K562 (cell line): ENCODE data around the gene MASP1. TPM values are rescaled to one million over a fixed set of nuclear protein-coding genes. Genes with fewer than 3 reads are reported as not detected.

Experiments
- ATAC-seq: fragments of 200-7000 bp; cut with Tn5 transposase; 3 replicates; pipeline ENCODE4 v1.9.1; 2020; ENCODE audit warnings: moderate library complexity
- BruUV-seq: library from RNA; stranded (reverse); fragments of 400-500 nt; replicated peaks from 2 replicates; lab custom pipeline; 2021; lab: Mats Ljungman, UMichigan
- CTCF ChIA-PET: fragments of 300-600 bp; formaldehyde crosslinking; extraction: SDS; loops from one replicate; lab custom pipeline; 2021; ENCODE audit warnings: low intra/inter-chr PET ratio; lab: Yijun Ruan, JAX
- POLR2A ChIA-PET: fragments of 300-600, 350-650 bp; sonication (Branson Sonifier 250); formaldehyde crosslinking; extraction: SDS; loops from one replicate; lab custom pipeline; 2021; ENCODE audit warnings: antibody characterized with exemption, inconsistent platforms; lab: Yijun Ruan, JAX
- DNase-seq, 4 experiments: peaks; one replicate each; pipeline versions ENCODE4 v3.0.0 to v3.0.0-alpha.2; 2011 to 2018; ENCODE audit warnings: low spot score in 3 of 4, mixed read lengths in 3 of 4; ENCODE audit errors: extremely low read depth in 1 of 4
- FAIRE-seq: peaks from 2 replicates; lab custom pipeline; 2011; peaks lifted over from hg19 to GRCh38; lab: Jason Lieb, UNC
- H2AFZ ChIP-seq: 2 replicates; pipeline ENCODE4 v1.6.0; 2011; ENCODE audit warnings: low read depth, low read length, control low read depth, inconsistent platforms
- H3K27ac ChIP-seq: fragments of 200-600 bp; 3 replicates; pipeline ENCODE4 v1.8.0; 2011; ENCODE audit warnings: low read depth, mild to moderate bottlenecking, control low read depth, inconsistent platforms, low read length, moderate library complexity, mixed read lengths; ENCODE audit errors: extremely low read depth
- H3K27me3 ChIP-seq, 2 experiments: fragments of 300-600 bp in 1 of 2; 2 replicates in 1 of 2; 3 replicates in 1 of 2; pipeline versions ENCODE4 v1.6.0 to v1.8.0; 2011; ENCODE audit warnings: inconsistent platforms in 2 of 2, low read length in 2 of 2, mild to moderate bottlenecking in 1 of 2, mixed read lengths in 1 of 2, moderate library complexity in 1 of 2; ENCODE audit not compliant: control insufficient read depth in 2 of 2, insufficient read depth in 2 of 2
- H3K36me3 ChIP-seq: fragments of 300-600 bp; 3 replicates; pipeline ENCODE4 v1.8.0; 2011; ENCODE audit warnings: mild to moderate bottlenecking, low read length, inconsistent platforms; ENCODE audit not compliant: control insufficient read depth, insufficient read depth
- H3K4me1 ChIP-seq, 2 experiments: fragments of 200-600 bp in 1 of 2; replicated peaks in 1 of 2; 2 replicates in 1 of 2; 3 replicates in 1 of 2; pipeline versions ENCODE4 v1.5.1 to v1.8.0; 2011; ENCODE audit warnings: inconsistent platforms in 2 of 2, low read length in 2 of 2, mild to moderate bottlenecking in 1 of 2, mixed read lengths in 1 of 2, moderate library complexity in 1 of 2; ENCODE audit not compliant: control insufficient read depth in 2 of 2, insufficient read depth in 2 of 2
- H3K4me2 ChIP-seq: 2 replicates; pipeline ENCODE4 v1.6.1; 2011; ENCODE audit warnings: low read length, control low read depth, inconsistent platforms, mixed read lengths; ENCODE audit not compliant: insufficient read depth
- H3K4me3 ChIP-seq: fragments of 200-600 bp; sonication (generic), shearing (Covaris generic); 2 replicates; pipeline ENCODE4 v1.5.1; 2016; ENCODE audit warnings: control low read depth, inconsistent platforms
- H3K79me2 ChIP-seq: fragments of 200-600 bp; 3 replicates; pipeline ENCODE4 v1.8.0; 2011; ENCODE audit warnings: low read length, inconsistent platforms; ENCODE audit not compliant: control insufficient read depth, insufficient read depth
- H3K9ac ChIP-seq, 2 experiments: 2 replicates each; pipeline versions ENCODE4 v1.6.0 to v1.6.1; 2011; ENCODE audit warnings: low read depth in 2 of 2, low read length in 2 of 2, control low read depth in 1 of 2, inconsistent platforms in 1 of 2, mild to moderate bottlenecking in 1 of 2, mixed read lengths in 1 of 2; ENCODE audit not compliant: insufficient read depth in 1 of 2
- H3K9me1 ChIP-seq: one replicate; pipeline ENCODE4 v1.6.0; 2011; ENCODE audit warnings: inconsistent platforms, mild to moderate bottlenecking, low read length, moderate library complexity; ENCODE audit not compliant: control insufficient read depth, insufficient read depth
- H3K9me3 ChIP-seq: replicated peaks from 2 replicates; pipeline ENCODE4 v1.5.1; 2011; ENCODE audit warnings: low read depth, low read length, inconsistent platforms; ENCODE audit not compliant: control insufficient read depth, insufficient read depth
- H4K20me1 ChIP-seq: replicated peaks from 2 replicates; pipeline ENCODE4 v1.6.1; 2011; ENCODE audit warnings: low read length, inconsistent platforms, mixed read lengths; ENCODE audit not compliant: control insufficient read depth, insufficient read depth
- CC2D1A ChIP-seq: fragments of 450-650 bp; IDR thresholded peaks from 2 replicates; pipeline ENCODE4 v1.6.1; 2017; ENCODE audit warnings: mild to moderate bottlenecking
- HOXB6 ChIP-seq: fragments of 250-450 bp; sonication (Bioruptor Pico); IDR thresholded peaks from 2 replicates; pipeline ENCODE4 v1.5.1; 2022; ENCODE audit warnings: mild to moderate bottlenecking, borderline replicate concordance
- NFIX ChIP-seq: fragments of 250-450 bp; sonication (Bioruptor Pico); IDR thresholded peaks from 2 replicates; pipeline ENCODE4 v1.4.0; 2020; ENCODE audit warnings: low read depth, mild to moderate bottlenecking, moderate library complexity
- NR3C1 ChIP-seq: sonication (generic); formaldehyde crosslinking; IDR thresholded peaks from 2 replicates; pipeline ENCODE4 v1.8.1; 2022; ENCODE audit warnings: missing genetic modification reagents
- SAP30 ChIP-seq: fragments of 200-600 bp; sonication (generic); IDR thresholded peaks from 2 replicates; pipeline ENCODE4 v1.6.1; 2012; ENCODE audit warnings: borderline replicate concordance, low read depth, mild to moderate bottlenecking, moderate library complexity, low read length, control low read depth, inconsistent platforms; ENCODE audit not compliant: insufficient read depth, poor library complexity, severe bottlenecking
- SOX6 ChIP-seq: fragments of 450-650 bp; IDR thresholded peaks from 2 replicates; pipeline ENCODE4 v1.6.1; 2014; ENCODE audit warnings: mild to moderate bottlenecking
- ZNF717 ChIP-seq: fragments of 250-450 bp; sonication (Bioruptor Pico); IDR thresholded peaks from 2 replicates; pipeline ENCODE4 v1.5.0; 2021
- WGBS: fragments of 100-300 bp; shearing (Covaris generic); methylation state at CpG from one replicate; pipeline ENCODE4 v1.1.6; 2016; ENCODE audit warnings: low coverage, mixed read lengths; ENCODE audit not compliant: insufficient coverage; ENCODE audit errors: missing lambda C conversion rate; 5-methylcytosine and 5-hydroxymethylcytosine counted together
- in situ Hi-C: fragments of 300-500 bp; cut with MboI; formaldehyde crosslinking; loops from 4 replicates; pipeline ENCODE4 v1.15.0; 2018; ENCODE audit warnings: inconsistent platforms, mixed read lengths
- intact Hi-C: fragments of 100-400 bp; cut with micrococcal nuclease; formaldehyde crosslinking; loops from 2 replicates; pipeline ENCODE4 v1.14.2; 2022
- polyA plus RNA-seq, 8 experiments: library from polyadenylated mRNA; depleted of rRNA in 4 of 8; stranded (reverse) in 5 of 8; unstranded in 3 of 8; fragments of >200 nt; fragmentation: Nextera tagmentation in 2 of 8; fragmentation: Illumina TruSeq in 1 of 8; extraction: Ambion mirVana in 2 of 8; extraction: Trizol in 1 of 8; gene quantifications; 2 replicates each; pipeline versions ENCODE4 v1.2.1 to v1.2.3, GENCODE V29; 2011 to 2014; ENCODE audit warnings: inconsistent platforms in 1 of 8, missing spikeins in 1 of 8
- total RNA-seq, 7 experiments: library from RNA; depleted of rRNA in 6 of 7; stranded (reverse); fragments of >200 nt in 6 of 7; fragmentation: Illumina TruSeq in 2 of 7; extraction: Trizol in 2 of 7; gene quantifications; 2 replicates each; pipeline versions ENCODE4 v1.2.1 to v1.2.3, GENCODE V29; 2011 to 2021; ENCODE audit warnings: low replicate concordance in 1 of 7
- TF ChIP-seq, protein P1 (sequence below): sonication (generic); formaldehyde crosslinking; IDR thresholded peaks from 2 replicates; pipeline ENCODE4 v1.8.1; 2023; ENCODE audit warnings: mild to moderate bottlenecking, missing genetic modification reagents
- TF ChIP-seq, protein P2 (sequence below): sonication (generic); formaldehyde crosslinking; IDR thresholded peaks from 2 replicates; pipeline ENCODE4 v1.8.0; 2023; ENCODE audit warnings: missing genetic modification reagents, mild to moderate bottlenecking, borderline replicate concordance

MASP1 gene
- total and polyA plus RNA-seq, 9 of the 15 experiments (the other 6 are each of a cell fraction or from before 2014, with no cell fraction given), result 0.03 to 0.24 (median 0.20) TPM; not detected in 3

DNA sequence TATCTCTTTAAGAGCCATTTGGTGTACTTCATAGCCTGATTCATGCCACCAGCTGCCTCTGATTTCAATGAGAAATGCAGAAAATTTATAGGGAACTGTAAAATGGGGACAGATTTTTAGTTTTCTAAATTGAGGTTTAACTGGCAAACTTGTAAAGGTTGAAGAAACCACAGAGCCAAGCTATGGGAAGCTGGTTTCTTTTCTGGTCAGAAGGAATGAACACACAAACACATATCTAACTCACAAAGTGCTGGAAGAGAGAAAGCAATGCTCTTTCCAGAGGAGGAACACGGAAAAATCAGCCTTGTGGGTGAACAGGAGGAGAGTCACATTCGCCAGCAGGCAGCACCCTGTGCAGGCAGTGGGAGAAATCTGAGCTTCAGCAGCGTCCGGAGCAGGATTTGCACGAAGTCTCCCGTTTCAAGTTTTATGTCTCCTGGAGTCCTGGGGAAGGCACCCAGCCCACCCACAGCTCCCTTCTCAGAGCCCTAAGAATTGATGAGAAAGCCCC, 481 bp downstream of the MASP1 start:
- ATAC-seq (no peak), DNase-seq (no peak), FAIRE-seq (no peak)
- no peak overlapping the region for H3K9ac ChIP-seq
- H3K27ac ChIP-seq, result no peak overlapping the region
- in situ Hi-C loops (no loop called here), intact Hi-C loops (loop anchor here (10.0 kb wide), 1 partner anchor 176 kb away; no protein-coding TSS in a partner anchor)
- no peaks in the 10 kb centered on the region for H4K20me1 ChIP-seq
- H3K4me1 ChIP-seq, result no peaks in the 10 kb centered on the region; a peak in 3 of 5 replicates
- H3K9me1 ChIP-seq, result no peaks in the 10 kb centered on the region
- H3K79me2 ChIP-seq, result no peaks in the 10 kb centered on the region
- no peaks in the 10 kb centered on the region for H3K9me3 ChIP-seq
- H3K36me3 ChIP-seq, result no peaks in the 10 kb centered on the region
- ChIA-PET CTCF (no interaction called here), POLR2A (interaction anchor here (0.5 to 0.7 kb wide), 2 partner anchors 12 to 21 kb away, joined by 3 read pairs; no protein-coding TSS in a partner anchor)
- no peak overlapping the region for H2AFZ ChIP-seq
- H3K4me2 ChIP-seq, result no peak overlapping the region
- WGBS, result 8% methylated on average over 6 of the region's 6 CpGs
- no peak overlapping the region for H3K4me3 ChIP-seq
- peaks cover 5 to 11% of the 10 kb centered on the region in 2 experiments; a peak in 4 of 5 replicates for H3K27me3 ChIP-seq
- TF ChIP-seq SAP30 (no peak), HOXB6 (no peak), CC2D1A (no peak), SOX6 (no peak), ZNF717 (CRISPR knock-in tag) (no peak), NR3C1 (no peak), NFIX (CRISPR knock-in tag) (no peak)
- TF ChIP-seq, protein P1, sequence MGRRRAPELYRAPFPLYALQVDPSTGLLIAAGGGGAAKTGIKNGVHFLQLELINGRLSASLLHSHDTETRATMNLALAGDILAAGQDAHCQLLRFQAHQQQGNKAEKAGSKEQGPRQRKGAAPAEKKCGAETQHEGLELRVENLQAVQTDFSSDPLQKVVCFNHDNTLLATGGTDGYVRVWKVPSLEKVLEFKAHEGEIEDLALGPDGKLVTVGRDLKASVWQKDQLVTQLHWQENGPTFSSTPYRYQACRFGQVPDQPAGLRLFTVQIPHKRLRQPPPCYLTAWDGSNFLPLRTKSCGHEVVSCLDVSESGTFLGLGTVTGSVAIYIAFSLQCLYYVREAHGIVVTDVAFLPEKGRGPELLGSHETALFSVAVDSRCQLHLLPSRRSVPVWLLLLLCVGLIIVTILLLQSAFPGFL, result no peak
- TF ChIP-seq, protein P2, sequence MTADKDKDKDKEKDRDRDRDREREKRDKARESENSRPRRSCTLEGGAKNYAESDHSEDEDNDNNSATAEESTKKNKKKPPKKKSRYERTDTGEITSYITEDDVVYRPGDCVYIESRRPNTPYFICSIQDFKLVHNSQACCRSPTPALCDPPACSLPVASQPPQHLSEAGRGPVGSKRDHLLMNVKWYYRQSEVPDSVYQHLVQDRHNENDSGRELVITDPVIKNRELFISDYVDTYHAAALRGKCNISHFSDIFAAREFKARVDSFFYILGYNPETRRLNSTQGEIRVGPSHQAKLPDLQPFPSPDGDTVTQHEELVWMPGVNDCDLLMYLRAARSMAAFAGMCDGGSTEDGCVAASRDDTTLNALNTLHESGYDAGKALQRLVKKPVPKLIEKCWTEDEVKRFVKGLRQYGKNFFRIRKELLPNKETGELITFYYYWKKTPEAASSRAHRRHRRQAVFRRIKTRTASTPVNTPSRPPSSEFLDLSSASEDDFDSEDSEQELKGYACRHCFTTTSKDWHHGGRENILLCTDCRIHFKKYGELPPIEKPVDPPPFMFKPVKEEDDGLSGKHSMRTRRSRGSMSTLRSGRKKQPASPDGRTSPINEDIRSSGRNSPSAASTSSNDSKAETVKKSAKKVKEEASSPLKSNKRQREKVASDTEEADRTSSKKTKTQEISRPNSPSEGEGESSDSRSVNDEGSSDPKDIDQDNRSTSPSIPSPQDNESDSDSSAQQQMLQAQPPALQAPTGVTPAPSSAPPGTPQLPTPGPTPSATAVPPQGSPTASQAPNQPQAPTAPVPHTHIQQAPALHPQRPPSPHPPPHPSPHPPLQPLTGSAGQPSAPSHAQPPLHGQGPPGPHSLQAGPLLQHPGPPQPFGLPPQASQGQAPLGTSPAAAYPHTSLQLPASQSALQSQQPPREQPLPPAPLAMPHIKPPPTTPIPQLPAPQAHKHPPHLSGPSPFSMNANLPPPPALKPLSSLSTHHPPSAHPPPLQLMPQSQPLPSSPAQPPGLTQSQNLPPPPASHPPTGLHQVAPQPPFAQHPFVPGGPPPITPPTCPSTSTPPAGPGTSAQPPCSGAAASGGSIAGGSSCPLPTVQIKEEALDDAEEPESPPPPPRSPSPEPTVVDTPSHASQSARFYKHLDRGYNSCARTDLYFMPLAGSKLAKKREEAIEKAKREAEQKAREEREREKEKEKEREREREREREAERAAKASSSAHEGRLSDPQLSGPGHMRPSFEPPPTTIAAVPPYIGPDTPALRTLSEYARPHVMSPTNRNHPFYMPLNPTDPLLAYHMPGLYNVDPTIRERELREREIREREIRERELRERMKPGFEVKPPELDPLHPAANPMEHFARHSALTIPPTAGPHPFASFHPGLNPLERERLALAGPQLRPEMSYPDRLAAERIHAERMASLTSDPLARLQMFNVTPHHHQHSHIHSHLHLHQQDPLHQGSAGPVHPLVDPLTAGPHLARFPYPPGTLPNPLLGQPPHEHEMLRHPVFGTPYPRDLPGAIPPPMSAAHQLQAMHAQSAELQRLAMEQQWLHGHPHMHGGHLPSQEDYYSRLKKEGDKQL (CRISPR knock-in tag), result no peak
- no TSS peak for BruUV-seq
